ENCODE data around the gene CBX4. TPM values are rescaled to one million over a fixed set of nuclear protein-coding genes. Genes with fewer than 3 reads are reported as not detected.

CBX4 gene
- polyA plus RNA-seq, 1 of the 3 experiments (the other 2 are of a cell fraction), result 21.9 TPM

- Histone ChIP-seq H3K9me2 (no peaks in the 10 kb centered on the region), H3K36me3 (replicated peaks in 1 of 2; ENCODE audit: control insufficient read depth in 1 of 2, insufficient read depth in 2 of 2, low read length in 1 of 2) (no peaks in the 10 kb centered on the region), H3K4me2 (no peak overlapping the region), H3K4me1 (ENCODE audit: control insufficient read depth in 1 of 2, insufficient read depth in 2 of 2, low read depth in 1 of 2, low read length in 1 of 2) (peaks cover 0 to 27% of the 10 kb centered on the region in 2 experiments; a peak in 2 of 4 replicates), H3F3A (replicated peaks; ENCODE audit: insufficient read depth) (peaks cover 7% of the 10 kb centered on the region), H3K27ac (ENCODE audit: low read depth in 2 of 2, low read length in 1 of 2) (no peak overlapping the region), H3K9me3 (no peaks in the 10 kb centered on the region), H2AFZ (ENCODE audit: low read depth) (no peak overlapping the region), H3K4me3 (ENCODE audit: low read depth in 2 of 2, low read length in 1 of 2) (no peak overlapping the region), H3K9ac (no peak overlapping the region), H4K20me1 (ENCODE audit: insufficient read depth) (no peaks in the 10 kb centered on the region), H3K27me3 (ENCODE audit: insufficient read depth) (no peaks in the 10 kb centered on the region), H3K79me2 (ENCODE audit: insufficient read depth) (no peaks in the 10 kb centered on the region)
- no peak for DNase-seq
- 78% methylated on average over 26 of the region's 26 CpGs for WGBS (ENCODE audit: low lambda C conversion rate)
- CTCF ChIA-PET, result interaction anchor here (1.0 to 7.1 kb wide), 7 partner anchors 7 to 80 kb away, joined by 3 to 65 read pairs (median 4); partner anchors contain the start of gene CBX4
- TF ChIP-seq MAX (IDR thresholded peaks at IDR 0.05; ENCODE audit: low read depth), result no peak
- POLR2A ChIA-PET, result no interaction called here
These were observed 12.2 kb downstream of the CBX4 start for GRCh38 chr17:79826841-79827578.

GRCh38 chr17:79826204-79826680, 13.0 kb downstream of the CBX4 start:
- Histone ChIP-seq H3K36me3 (replicated peaks in 1 of 2; ENCODE audit: control insufficient read depth in 1 of 2, insufficient read depth in 2 of 2, low read length in 1 of 2) (no peaks in the 10 kb centered on the region), H3K4me3 (ENCODE audit: low read depth in 2 of 2, low read length in 1 of 2) (no peak overlapping the region), H3F3A (replicated peaks; ENCODE audit: insufficient read depth) (peaks cover 7% of the 10 kb centered on the region), H4K20me1 (ENCODE audit: insufficient read depth) (no peaks in the 10 kb centered on the region), H3K79me2 (ENCODE audit: insufficient read depth) (no peaks in the 10 kb centered on the region), H3K27ac (ENCODE audit: low read depth in 2 of 2, low read length in 1 of 2) (no peak overlapping the region), H3K9me3 (no peaks in the 10 kb centered on the region), H3K4me2 (no peak overlapping the region), H3K4me1 (ENCODE audit: control insufficient read depth in 1 of 2, insufficient read depth in 2 of 2, low read depth in 1 of 2, low read length in 1 of 2) (peaks cover 0 to 19% of the 10 kb centered on the region in 2 experiments; a peak in 2 of 4 replicates), H2AFZ (ENCODE audit: low read depth) (no peak overlapping the region), H3K27me3 (ENCODE audit: insufficient read depth) (no peaks in the 10 kb centered on the region), H3K9ac (no peak overlapping the region), H3K9me2 (no peaks in the 10 kb centered on the region)
- no peak for TF ChIP-seq FOXJ3 (CRISPR knock-in tag; IDR thresholded peaks at IDR 0.05)
- no peak for TF ChIP-seq TAF1 (IDR thresholded peaks at IDR 0.05; ENCODE audit: borderline replicate concordance, low read depth, low read length)
- ChIA-PET POLR2A (interaction anchor here (1.2 kb wide), 1 partner anchor 9 kb away, joined by 3 read pairs; no protein-coding TSS in a partner anchor), CTCF (interaction anchor here (1.4 to 2.9 kb wide), 3 partner anchors 9 to 85 kb away, joined by 5 to 16 read pairs (median 6); no protein-coding TSS in a partner anchor)
- DNase-seq, result no peak
- WGBS (ENCODE audit: low lambda C conversion rate), result 84% methylated on average over 11 of the region's 11 CpGs

GRCh38 chr17:79825580-79825921, 13.7 kb downstream of the CBX4 start:
- CTCF ChIA-PET, result interaction anchor here (0.6 to 2.9 kb wide), 7 partner anchors 10 to 166 kb away, joined by 3 to 16 read pairs (median 3); no protein-coding TSS in a partner anchor
- Histone ChIP-seq H3K9me3 (no peaks in the 10 kb centered on the region), H3K9me2 (no peaks in the 10 kb centered on the region), H3K36me3 (replicated peaks in 1 of 2; ENCODE audit: control insufficient read depth in 1 of 2, insufficient read depth in 2 of 2, low read length in 1 of 2) (no peaks in the 10 kb centered on the region), H2AFZ (ENCODE audit: low read depth) (no peak overlapping the region), H3K27me3 (ENCODE audit: insufficient read depth) (no peaks in the 10 kb centered on the region), H4K20me1 (ENCODE audit: insufficient read depth) (no peaks in the 10 kb centered on the region), H3K4me2 (no peak overlapping the region), H3K9ac (no peak overlapping the region), H3K4me3 (ENCODE audit: low read depth in 2 of 2, low read length in 1 of 2) (no peak overlapping the region), H3F3A (replicated peaks; ENCODE audit: insufficient read depth) (peaks cover 7% of the 10 kb centered on the region), H3K4me1 (ENCODE audit: control insufficient read depth in 1 of 2, insufficient read depth in 2 of 2, low read depth in 1 of 2, low read length in 1 of 2) (peaks cover 0 to 13% of the 10 kb centered on the region in 2 experiments; a peak in 2 of 4 replicates), H3K27ac (ENCODE audit: low read depth in 2 of 2, low read length in 1 of 2) (no peak overlapping the region), H3K79me2 (ENCODE audit: insufficient read depth) (no peaks in the 10 kb centered on the region)
- no peak for DNase-seq
- POLR2A ChIA-PET, result interaction anchor here (0.8 to 1.2 kb wide), 2 partner anchors 8 to 14 kb away, joined by 3 read pairs; no protein-coding TSS in a partner anchor
- 90% methylated on average over 5 of the region's 5 CpGs for WGBS (ENCODE audit: low lambda C conversion rate)
- TF ChIP-seq NFIC (IDR thresholded peaks at IDR 0.05; ENCODE audit: borderline replicate concordance) (no peak), ZBTB33 (IDR thresholded peaks at IDR 0.05; ENCODE audit: borderline replicate concordance, low read depth) (no peak), FOXJ3 (CRISPR knock-in tag; IDR thresholded peaks at IDR 0.05) (no peak), EP300 (IDR thresholded peaks at IDR 0.05; ENCODE audit: borderline replicate concordance in 1 of 2, low read depth in 1 of 2, low read length in 1 of 2) (no peak), USF2 (IDR thresholded peaks at IDR 0.05; ENCODE audit: borderline replicate concordance, low read depth, low read length) (no peak), IRF3 (IDR thresholded peaks at IDR 0.05; ENCODE audit: low read depth, low read length) (no peak), RCOR1 (IDR thresholded peaks at IDR 0.05; ENCODE audit: low read length) (no peak), JUND (IDR thresholded peaks at IDR 0.05) (no peak)

Measured in SK-N-SH (cell line).